Trophoblast cell (in vitro differentiated cells and primary cell): ENCODE measurements around the gene RNASE8.
A peak's percentile ranks its signal among the peaks of the same experiment; 100 is the strongest.

Source experiments
- DNase-seq, 2 donors: peaks; one replicate each; pipeline ENCODE4 v3.0.0-alpha.2; 2016
- H2AFZ ChIP-seq: 2 replicates; pipeline ENCODE4 v1.6.1; 2013; ENCODE audit warnings: low read length, moderate library complexity, mild to moderate bottlenecking; ENCODE audit not compliant: insufficient read depth, poor library complexity
- H2AK5ac ChIP-seq: 2 replicates; pipeline ENCODE4 v1.6.1; 2013; ENCODE audit warnings: mild to moderate bottlenecking, low read length
- H2BK120ac ChIP-seq: 2 replicates; pipeline ENCODE4 v1.6.1; 2013; ENCODE audit warnings: low read length, mild to moderate bottlenecking, moderate library complexity; ENCODE audit not compliant: insufficient read depth, poor library complexity
- H2BK12ac ChIP-seq: 2 replicates; pipeline ENCODE4 v1.6.1; 2013; ENCODE audit warnings: mild to moderate bottlenecking, low read length, moderate library complexity
- H2BK5ac ChIP-seq: 2 replicates; pipeline ENCODE4 v1.6.1; 2013; ENCODE audit warnings: low read length, low read depth, moderate library complexity, mild to moderate bottlenecking; ENCODE audit not compliant: poor library complexity
- H3K14ac ChIP-seq: 2 replicates; pipeline ENCODE4 v1.6.1; 2013; ENCODE audit warnings: mild to moderate bottlenecking, low read length
- H3K18ac ChIP-seq: 2 replicates; pipeline ENCODE4 v1.6.1; 2013; ENCODE audit warnings: mild to moderate bottlenecking, low read length
- H3K23ac ChIP-seq: 2 replicates; pipeline ENCODE4 v1.6.1; 2013; ENCODE audit warnings: low read length
- H3K27ac ChIP-seq: 2 replicates; pipeline ENCODE4 v1.5.1; 2013; ENCODE audit warnings: low read depth, mild to moderate bottlenecking, inconsistent platforms, low read length, moderate library complexity
- H3K27me3 ChIP-seq: 2 replicates; pipeline ENCODE4 v1.6.1; 2013; ENCODE audit warnings: inconsistent platforms, mild to moderate bottlenecking, low read length, moderate library complexity; ENCODE audit not compliant: insufficient read depth
- H3K36me3 ChIP-seq, 2 experiments: 1 replicate in 1 of 2; 2 replicates in 1 of 2; pipeline ENCODE4 v1.6.1; 2013; ENCODE audit warnings: low read length in 2 of 2, mild to moderate bottlenecking in 2 of 2, moderate library complexity in 1 of 2; ENCODE audit not compliant: insufficient read depth in 2 of 2, control insufficient read depth in 1 of 2
- H3K4ac ChIP-seq: 2 replicates; pipeline ENCODE4 v1.6.1; 2013; ENCODE audit warnings: low read depth, mild to moderate bottlenecking, low read length, moderate library complexity
- H3K4me1 ChIP-seq, 2 experiments: 1 replicate in 1 of 2; 2 replicates in 1 of 2; pipeline ENCODE4 v1.6.1; 2013; ENCODE audit warnings: low read length in 2 of 2, mild to moderate bottlenecking in 2 of 2, moderate library complexity in 1 of 2; ENCODE audit not compliant: insufficient read depth in 2 of 2, control insufficient read depth in 1 of 2
- H3K4me2 ChIP-seq: 2 replicates; pipeline ENCODE4 v1.6.1; 2013; ENCODE audit warnings: inconsistent platforms, mild to moderate bottlenecking, low read length, moderate library complexity
- H3K4me3 ChIP-seq: 2 replicates; pipeline ENCODE4 v1.5.1; 2013; ENCODE audit warnings: mild to moderate bottlenecking, low read depth, low read length, inconsistent platforms
- H3K79me1 ChIP-seq: one replicate; pipeline ENCODE4 v1.6.1; 2013; ENCODE audit warnings: low read length
- H3K79me2 ChIP-seq: 2 replicates; pipeline ENCODE4 v1.6.1; 2013; ENCODE audit warnings: low read length, mild to moderate bottlenecking; ENCODE audit not compliant: control insufficient read depth, insufficient read depth, poor library complexity
- H3K9ac ChIP-seq: 2 replicates; pipeline ENCODE4 v1.6.1; 2013; ENCODE audit warnings: mild to moderate bottlenecking, low read length
- H3K9me3 ChIP-seq: 2 replicates; pipeline ENCODE4 v1.6.1; 2013; ENCODE audit warnings: low read depth, mild to moderate bottlenecking, control low read depth, inconsistent platforms, low read length; ENCODE audit not compliant: insufficient read depth
- H4K12ac ChIP-seq: 2 replicates; pipeline ENCODE4 v1.6.1; 2013; ENCODE audit warnings: low read depth, mild to moderate bottlenecking, low read length, moderate library complexity
- H4K8ac ChIP-seq: 2 replicates; pipeline ENCODE4 v1.6.1; 2013; ENCODE audit warnings: low read depth, mild to moderate bottlenecking, low read length, moderate library complexity
- H4K91ac ChIP-seq: one replicate; pipeline ENCODE4 v1.6.1; 2013; ENCODE audit warnings: low read depth, mild to moderate bottlenecking, low read length, moderate library complexity
- WGBS: extraction: QIAGEN DNeasy Blood & Tissue Kit; methylation state at CpG from one replicate; pipeline ENCODE4 v1.1.7; 2013; ENCODE audit warnings: missing lambda C conversion rate; ENCODE audit not compliant: insufficient read length, insufficient coverage; ENCODE audit errors: extremely low coverage; 5-methylcytosine and 5-hydroxymethylcytosine counted together

RNASE8 gene

DNA sequence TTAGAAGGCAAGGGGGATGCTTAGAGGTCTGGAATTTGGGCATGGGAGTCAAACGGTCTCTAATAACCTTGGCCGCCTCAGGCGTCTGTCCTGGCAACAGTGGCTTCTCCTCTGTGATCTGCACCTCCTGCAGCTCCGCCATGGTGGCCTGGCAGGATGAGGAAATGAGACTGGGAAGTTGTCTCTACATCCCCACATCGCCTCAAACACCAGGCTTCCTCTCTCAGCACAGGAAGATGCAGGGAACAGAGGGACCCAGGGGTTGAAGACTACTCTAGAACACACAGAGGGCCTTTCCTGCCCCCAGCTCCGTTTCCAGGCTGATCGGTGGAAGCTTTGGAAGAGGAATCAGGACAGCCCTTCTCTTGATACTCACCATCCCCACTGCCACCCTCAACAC is 34.4 kb upstream of the RNASE8 start:
- Histone ChIP-seq H4K91ac (no peak overlapping the region), H3K14ac (no peak overlapping the region), H2AK5ac (no peak overlapping the region), H3K36me3 (peaks cover 0 to 2% of the 10 kb centered on the region in 2 experiments), H2BK5ac (no peak overlapping the region), H3K9ac (no peak overlapping the region), H3K4me2 (no peak overlapping the region), H3K79me1 (peaks cover 9% of the 10 kb centered on the region), H3K4ac (no peak overlapping the region), H2AFZ (no peak overlapping the region), H3K4me1 (peaks cover 27 to 30% of the 10 kb centered on the region in 2 experiments), H4K12ac (no peak overlapping the region), H3K79me2 (peaks cover 6% of the 10 kb centered on the region), H4K8ac (no peak overlapping the region), H3K27me3 (no peaks in the 10 kb centered on the region), H3K23ac (no peak overlapping the region), H3K4me3 (no peak overlapping the region), H2BK120ac (no peak overlapping the region), H3K18ac (no peak overlapping the region), H3K27ac (no peak overlapping the region), H2BK12ac (no peak overlapping the region), H3K9me3 (no peaks in the 10 kb centered on the region)
- no CpG with 5 or more reads among the region's 7 CpGs for WGBS
- no peak for DNase-seq

DNA sequence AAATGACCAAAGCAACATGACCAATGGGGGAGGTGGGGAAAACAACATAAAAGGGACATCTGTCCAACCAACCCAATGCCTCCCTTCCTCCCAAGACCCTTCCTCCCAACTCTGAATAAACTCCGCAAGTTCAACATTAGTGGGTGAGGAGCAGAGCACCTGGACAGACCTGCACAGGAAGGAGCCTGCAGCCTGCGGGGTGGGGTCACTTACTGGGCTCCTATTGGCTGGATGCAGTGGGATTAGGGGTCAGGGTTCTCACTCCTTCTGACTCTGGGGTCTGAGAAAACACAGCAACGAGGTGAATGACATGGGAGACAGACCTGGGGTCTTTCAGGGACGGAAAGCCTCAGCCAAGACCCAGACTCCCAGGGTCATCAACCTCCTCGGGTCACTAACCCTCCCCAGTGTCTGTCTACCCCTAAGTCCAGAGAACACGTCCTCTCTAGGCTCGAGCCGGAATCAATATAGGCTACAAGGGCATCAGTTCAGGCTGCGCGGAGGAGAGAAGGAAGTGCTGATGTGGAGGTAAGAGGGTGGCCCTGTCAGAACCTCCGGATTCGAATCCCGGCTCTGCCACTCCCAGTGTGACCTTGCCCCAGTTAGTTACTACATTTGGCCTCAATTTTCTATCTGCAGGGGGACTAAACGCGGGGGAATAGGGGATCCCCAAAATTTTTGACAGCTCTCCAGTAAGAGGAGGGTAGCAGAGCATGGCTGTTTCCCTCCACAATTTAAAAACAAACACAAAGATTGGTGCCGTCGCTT is 33.6 kb upstream of the RNASE8 start:
- peak overlapping the region; percentile 87 for H2BK120ac ChIP-seq
- H3K4me2 ChIP-seq, result peak overlapping the region; percentile 85
- no peak overlapping the region for H3K9ac ChIP-seq
- no peak overlapping the region for H3K23ac ChIP-seq
- peak overlapping the region; percentile 95 for H2BK12ac ChIP-seq
- H3K27ac ChIP-seq, result no peak overlapping the region
- H3K79me2 ChIP-seq, result peaks cover 6% of the 10 kb centered on the region
- peak overlapping the region; percentile 71 for H2BK5ac ChIP-seq
- H3K14ac ChIP-seq, result peak overlapping the region; percentile 97
- H3K4me1 ChIP-seq, result peaks cover 27 to 30% of the 10 kb centered on the region in 2 experiments
- H2AFZ ChIP-seq, result no peak overlapping the region
- H3K4me3 ChIP-seq, result peak overlapping the region; percentile 80
- no peak for DNase-seq
- H3K18ac ChIP-seq, result peak overlapping the region; percentile 99
- H3K27me3 ChIP-seq, result no peaks in the 10 kb centered on the region
- WGBS, result no CpG with 5 or more reads among the region's 17 CpGs
- no peaks in the 10 kb centered on the region for H3K9me3 ChIP-seq
- peak overlapping the region; percentile 73 for H3K4ac ChIP-seq
- H2AK5ac ChIP-seq, result peak overlapping the region; percentile 63
- peaks cover 9% of the 10 kb centered on the region for H3K79me1 ChIP-seq
- H4K91ac ChIP-seq, result peak overlapping the region; percentile 89
- peak overlapping the region; percentile 99 for H4K8ac ChIP-seq
- H4K12ac ChIP-seq, result peak overlapping the region; percentile 81
- H3K36me3 ChIP-seq, result no peaks in the 10 kb centered on the region

DNA sequence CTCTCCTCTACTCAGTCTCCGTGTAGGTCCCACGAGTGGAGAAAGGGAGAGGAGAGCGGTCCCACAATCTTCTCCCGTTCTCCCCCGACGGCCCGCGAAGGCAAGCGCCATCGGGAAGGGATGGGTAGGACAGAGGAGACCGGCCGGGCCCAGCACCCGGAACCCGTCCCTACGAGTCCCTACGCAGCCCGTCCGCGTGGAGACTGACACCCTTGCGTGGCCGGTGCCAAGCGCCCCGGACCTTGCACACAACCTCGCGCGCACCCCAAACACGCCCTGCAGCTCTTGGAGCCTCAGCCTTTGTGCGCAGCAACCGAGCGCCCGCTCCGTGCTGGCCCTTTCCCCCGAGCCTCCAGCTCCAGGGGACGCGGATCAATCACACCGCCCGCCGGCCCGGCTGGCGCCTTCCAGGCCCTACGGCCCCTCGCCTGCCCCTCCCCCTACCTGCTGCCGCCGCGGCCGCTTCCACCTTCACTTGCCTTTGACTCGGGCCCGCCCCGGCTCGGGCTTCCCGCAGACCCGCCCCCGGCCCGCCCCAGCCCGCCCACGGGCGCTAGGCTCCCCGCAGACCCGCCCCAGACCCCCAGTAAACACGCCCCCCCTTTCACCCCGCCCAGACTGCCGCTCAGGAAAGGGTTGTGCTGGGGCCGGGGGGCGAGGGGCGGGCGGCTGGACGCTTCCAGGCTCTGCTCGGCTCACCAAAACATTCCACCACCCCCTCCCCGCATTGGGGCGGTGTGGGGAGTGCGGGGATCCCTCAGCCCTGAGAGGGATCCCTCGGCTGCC is 32.8 kb upstream of the RNASE8 start, which contains the start of gene NDRG2:
NDRG2 (minus strand) TSS at position 477 of the 786 bp plus-strand sequence. CDS start 1,746 bp downstream, outside the sequence.
- peak within 1 kb of the TSS; percentile 95 for H2BK12ac ChIP-seq
- H3K18ac ChIP-seq, result peak within 1 kb of the TSS; percentile 99
- H3K79me1 ChIP-seq, result peaks cover 9% of the 10 kb centered on the region
- H3K4me2 ChIP-seq, result peak within 1 kb of the TSS; percentile 93
- H2BK5ac ChIP-seq, result peak within 1 kb of the TSS; percentile 71
- peak in 1 of 2 donors; percentile 43 for DNase-seq
- peak within 1 kb of the TSS; percentile 81 for H4K12ac ChIP-seq
- no peaks in the 10 kb centered on the region for H3K9me3 ChIP-seq
- H2AK5ac ChIP-seq, result peak within 1 kb of the TSS; percentile 70
- H3K27me3 ChIP-seq, result no peaks in the 10 kb centered on the region
- H3K27ac ChIP-seq, result no peak within 1 kb of the TSS
- H2BK120ac ChIP-seq, result peak within 1 kb of the TSS; percentile 87
- no peak within 1 kb of the TSS for H3K9ac ChIP-seq
- peak within 1 kb of the TSS; percentile 73 for H3K4ac ChIP-seq
- WGBS, result no CpG with 5 or more reads among the region's 72 CpGs
- H3K4me3 ChIP-seq, result peak within 1 kb of the TSS; percentile 80
- peaks cover 6% of the 10 kb centered on the region for H3K79me2 ChIP-seq
- H3K23ac ChIP-seq, result no peak within 1 kb of the TSS
- H3K4me1 ChIP-seq, result peaks cover 27% of the 10 kb centered on the region in 2 experiments
- peak within 1 kb of the TSS; percentile 95 for H2AFZ ChIP-seq
- H3K14ac ChIP-seq, result peak within 1 kb of the TSS; percentile 97
- H4K91ac ChIP-seq, result peak within 1 kb of the TSS; percentile 89
- peak within 1 kb of the TSS; percentile 99 for H4K8ac ChIP-seq
- no peaks in the 10 kb centered on the region for H3K36me3 ChIP-seq

DNA sequence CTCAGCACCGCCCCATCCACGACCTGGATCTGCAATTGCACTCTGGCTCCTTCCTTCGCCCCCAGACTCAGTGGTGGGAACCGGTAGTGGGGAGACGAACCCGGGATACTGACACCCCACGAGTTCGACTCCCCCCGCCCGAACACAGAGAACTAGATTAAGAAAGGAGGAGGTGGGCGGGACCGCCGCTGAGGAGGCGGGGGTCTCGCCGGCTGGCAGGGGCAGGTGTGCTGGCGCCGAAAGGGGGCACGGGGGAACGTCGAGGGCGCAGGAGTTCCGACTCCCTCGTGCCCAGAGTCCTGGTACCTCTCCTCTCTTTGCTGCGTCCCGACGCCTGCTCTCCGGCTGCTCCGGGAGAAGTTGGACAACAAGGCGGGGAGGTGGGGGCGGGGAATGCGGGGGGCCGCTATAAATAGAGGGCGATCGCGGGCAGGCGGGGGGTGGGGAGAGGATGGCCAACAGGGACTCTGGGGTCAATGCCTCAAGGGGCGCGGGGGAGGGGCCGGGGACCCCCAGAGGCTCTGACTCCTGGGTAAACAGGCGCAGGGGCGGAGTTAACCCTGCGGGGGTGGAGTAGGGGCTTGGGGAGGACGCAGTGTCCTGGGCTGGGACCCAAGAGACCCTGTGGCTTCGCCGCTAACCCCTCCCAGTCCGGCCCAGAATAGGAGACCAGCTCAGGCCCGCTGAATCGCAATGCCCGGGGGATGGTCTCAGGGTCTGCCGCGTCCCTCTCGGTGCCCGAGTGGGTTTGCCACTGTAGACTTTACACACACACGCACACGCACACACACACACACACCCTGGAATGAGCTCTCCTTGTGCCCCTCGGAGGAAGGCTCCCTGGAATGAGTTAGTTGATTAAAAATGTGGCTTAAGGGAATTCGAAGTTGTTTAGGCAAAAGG is 32.0 kb upstream of the RNASE8 start:
- Histone ChIP-seq H2AFZ (peak overlapping the region; percentile 53), H3K23ac (no peak overlapping the region), H4K91ac (peak overlapping the region; percentile 77), H3K79me2 (peaks cover 6% of the 10 kb centered on the region), H3K18ac (peak overlapping the region; percentile 94), H3K9me3 (no peaks in the 10 kb centered on the region), H3K27me3 (no peaks in the 10 kb centered on the region), H2BK12ac (peak overlapping the region; percentile 37), H2BK120ac (peak overlapping the region; percentile 74), H2AK5ac (peak overlapping the region; percentile 70), H3K14ac (peak overlapping the region; percentile 92), H3K27ac (no peak overlapping the region), H3K9ac (no peak overlapping the region), H3K4ac (peak overlapping the region; percentile 24), H4K12ac (peak overlapping the region; percentile 79), H3K4me3 (peak overlapping the region; percentile 75), H3K79me1 (peaks cover 9% of the 10 kb centered on the region), H3K36me3 (no peaks in the 10 kb centered on the region), H2BK5ac (peak overlapping the region; percentile 54), H4K8ac (peak overlapping the region; percentile 85), H3K4me1 (peaks cover 27% of the 10 kb centered on the region in 2 experiments), H3K4me2 (peak overlapping the region; percentile 93)
- no peak for DNase-seq
- no CpG with 5 or more reads among the region's 58 CpGs for WGBS
